GM19463 (cell line): ENCODE measurements around the gene RGS19.

ENCODE experiments used
- ATAC-seq: cut with Tn5 transposase; IDR thresholded peaks from one replicate; pipeline ENCODE4 v1.9.1; 2021; ENCODE audit warnings: mild to moderate bottlenecking, moderate library complexity; ENCODE audit not compliant: unreplicated experiment

Gene RGS19

DNA sequence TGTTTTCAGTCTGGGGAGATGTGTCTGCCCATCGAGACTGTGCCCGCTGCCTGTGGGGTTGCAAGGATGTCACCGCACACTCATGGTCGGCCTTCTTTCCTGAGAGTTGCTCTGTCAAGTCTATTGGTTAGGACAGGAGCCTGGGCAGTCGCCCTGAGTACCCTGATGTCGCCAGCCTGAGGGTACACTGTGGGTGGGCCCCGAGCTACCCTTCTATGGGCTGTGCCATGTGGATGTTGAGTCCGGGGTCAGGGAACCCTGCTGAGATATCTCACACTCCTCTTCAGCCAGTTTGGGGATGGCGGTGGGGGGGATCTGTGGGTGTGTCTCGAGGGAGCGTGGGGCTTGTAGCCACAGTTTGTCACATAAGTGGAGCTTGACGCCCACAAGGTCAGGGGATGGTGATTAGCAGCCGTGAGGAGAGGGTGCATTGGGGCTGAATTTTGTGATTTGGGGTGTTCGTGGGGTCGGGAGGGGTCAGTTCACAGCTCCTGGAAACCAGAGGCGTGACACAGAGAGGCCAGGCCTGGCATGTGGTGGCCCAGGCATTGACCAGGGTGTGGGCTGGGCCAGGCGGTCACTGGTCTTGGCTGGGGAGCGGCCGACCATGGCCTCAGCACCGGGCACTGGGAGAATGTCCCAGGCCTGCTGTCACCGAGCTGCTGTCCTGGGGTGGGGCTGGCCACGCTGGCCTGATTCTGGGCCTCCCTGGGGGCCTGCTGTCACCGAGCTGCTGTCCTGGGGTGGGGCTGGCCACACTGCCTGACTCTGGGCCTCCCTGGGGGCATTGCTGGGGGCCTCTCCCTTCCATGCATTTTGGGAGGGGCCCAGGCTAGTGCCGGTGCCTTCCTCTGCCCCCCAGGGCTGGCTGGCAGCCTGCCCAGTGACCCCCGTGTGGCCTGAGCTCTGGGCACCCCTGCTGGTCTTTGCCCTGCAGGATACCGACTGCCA lies 29.7 kb upstream of the RGS19 start:
- ATAC-seq = no peak

DNA sequence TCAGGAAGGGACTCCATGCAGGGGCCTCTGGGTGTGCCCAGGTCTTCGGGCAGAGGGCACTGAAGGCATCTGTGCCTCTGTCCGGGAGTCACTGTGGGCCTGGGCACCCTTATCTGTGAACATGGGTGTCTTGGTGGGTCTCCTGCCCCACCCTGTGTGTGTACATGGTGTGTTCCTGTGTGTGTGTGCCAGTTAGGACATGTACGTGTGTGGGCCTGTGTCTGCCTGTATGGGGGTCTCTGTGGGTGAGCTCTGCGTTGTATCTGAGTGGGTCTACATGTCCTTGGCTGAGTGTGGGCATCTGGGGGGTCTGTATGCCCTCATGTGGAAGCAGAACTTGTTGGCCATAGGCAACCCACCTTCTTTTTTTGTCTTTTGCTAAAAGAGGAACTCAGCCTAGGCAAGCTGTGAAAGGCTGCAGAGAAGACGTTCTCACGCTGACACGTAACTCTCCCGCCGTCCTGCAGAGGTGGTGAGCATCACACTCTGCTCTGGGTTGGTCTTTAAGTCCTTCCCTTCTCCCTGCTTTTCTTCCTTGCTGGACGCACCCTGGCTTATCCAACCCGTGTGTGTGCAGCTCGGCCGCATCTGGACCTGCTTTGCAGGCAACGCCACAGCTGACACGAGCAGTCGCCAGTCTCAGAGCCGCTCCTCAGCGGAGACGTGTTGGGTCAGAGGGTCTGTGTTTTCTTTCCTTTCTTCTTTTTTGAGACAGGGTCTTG lies 28.6 kb upstream of the RGS19 start:
- ATAC-seq = no peak

- ATAC-seq = no peak
Measured at GRCh38 chr20:64106981-64107735, 27.8 kb upstream of the RGS19 start, which contains the start of gene NPBWR2. Gene NPBWR2 (minus strand): TSS chr20:64107565. CDS start chr20:64106831, 734 bp downstream.

GRCh38 chr20:64106435-64106961 lies 27.2 kb upstream of the RGS19 start:
- ATAC-seq = no peak

- ATAC-seq = no peak
Measured at GRCh38 chr20:64105846-64106434, 26.6 kb upstream of the RGS19 start.

- no peak for ATAC-seq
Measured at GRCh38 chr20:64104667-64105451, 25.5 kb upstream of the RGS19 start.

DNA sequence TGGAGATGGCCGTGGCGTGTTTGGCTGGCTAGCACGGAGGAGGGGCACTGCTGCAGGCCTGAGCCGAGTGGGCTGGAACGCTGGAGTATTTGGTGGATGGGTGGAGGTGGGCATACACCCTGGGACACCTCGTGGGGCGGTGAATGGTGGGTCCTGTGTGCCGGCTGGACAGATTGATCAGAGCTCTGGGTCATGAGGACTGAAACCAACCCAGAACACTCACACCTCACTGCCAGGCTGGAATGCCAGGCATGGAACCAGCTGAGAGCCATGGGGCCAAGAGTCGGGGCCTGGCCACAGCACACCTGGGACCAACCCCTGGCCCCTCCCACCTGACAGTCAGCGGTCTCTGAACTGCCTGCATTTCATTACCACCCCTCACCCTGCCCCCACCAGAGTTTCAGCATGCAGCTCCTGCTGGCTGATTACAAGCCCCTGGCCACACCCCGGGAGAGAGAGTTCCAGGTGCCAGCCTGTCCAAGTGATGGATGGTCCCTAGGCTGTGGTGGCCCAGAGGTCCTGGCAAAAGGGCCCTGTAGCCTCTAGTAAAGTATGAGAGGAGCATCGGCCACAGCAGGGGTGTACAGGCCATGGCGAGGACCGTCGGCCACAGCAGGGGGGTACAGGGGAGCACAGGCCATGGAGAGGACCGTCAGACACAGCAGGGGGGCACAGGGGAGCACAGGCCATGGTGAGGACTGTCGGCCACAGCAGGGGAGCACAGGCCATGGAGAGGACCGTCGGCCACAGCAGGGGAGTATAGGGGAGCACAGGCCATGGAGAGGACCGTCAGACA lies 24.8 kb upstream of the RGS19 start:
- ATAC-seq = no peak

- no peak for ATAC-seq
Measured at GRCh38 chr20:64102647-64103354, 23.5 kb upstream of the RGS19 start.

GRCh38 chr20:64101731-64102621 lies 22.7 kb upstream of the RGS19 start:
- no peak for ATAC-seq

- no peak for ATAC-seq
Measured at GRCh38 chr20:64100946-64101688, 21.8 kb upstream of the RGS19 start.

GRCh38 chr20:64100566-64100888 lies 21.2 kb upstream of the RGS19 start:
- ATAC-seq = no peak

- ATAC-seq = no peak
Measured at GRCh38 chr20:64099880-64100565, 20.7 kb upstream of the RGS19 start.

- no peak for ATAC-seq
Measured at GRCh38 chr20:64099086-64099786, 19.9 kb upstream of the RGS19 start.

DNA sequence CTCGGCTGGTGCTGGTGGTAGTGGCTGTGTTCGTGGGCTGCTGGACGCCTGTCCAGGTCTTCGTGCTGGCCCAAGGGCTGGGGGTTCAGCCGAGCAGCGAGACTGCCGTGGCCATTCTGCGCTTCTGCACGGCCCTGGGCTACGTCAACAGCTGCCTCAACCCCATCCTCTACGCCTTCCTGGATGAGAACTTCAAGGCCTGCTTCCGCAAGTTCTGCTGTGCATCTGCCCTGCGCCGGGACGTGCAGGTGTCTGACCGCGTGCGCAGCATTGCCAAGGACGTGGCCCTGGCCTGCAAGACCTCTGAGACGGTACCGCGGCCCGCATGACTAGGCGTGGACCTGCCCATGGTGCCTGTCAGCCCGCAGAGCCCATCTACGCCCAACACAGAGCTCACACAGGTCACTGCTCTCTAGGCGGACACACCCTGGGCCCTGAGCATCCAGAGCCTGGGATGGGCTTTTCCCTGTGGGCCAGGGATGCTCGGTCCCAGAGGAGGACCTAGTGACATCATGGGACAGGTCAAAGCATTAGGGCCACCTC lies 19.2 kb upstream of the RGS19 start:
- ATAC-seq = no peak

- no peak for ATAC-seq
Measured at GRCh38 chr20:64096535-64096934, 17.2 kb upstream of the RGS19 start.
